Nephron progenitor cell (in vitro differentiated cells): ENCODE results near the gene CELA2A.

ENCODE experiments used
- DNase-seq: peaks from one replicate; pipeline ENCODE4 v3.0.0; 2021
- H3K27ac Mint-ChIP-seq: 2 replicates; pipeline ENCODE4 v1.8.0; 2021; ENCODE audit warnings: mild to moderate bottlenecking, moderate library complexity, mixed read lengths
- H3K27me3 Mint-ChIP-seq: 2 replicates; pipeline ENCODE4 v1.8.0; 2021; ENCODE audit warnings: mild to moderate bottlenecking, low read depth, mixed read lengths; ENCODE audit not compliant: poor library complexity
- H3K36me3 Mint-ChIP-seq: 2 replicates; pipeline ENCODE4 v1.8.0; 2021; ENCODE audit warnings: low read depth, mixed read lengths
- H3K4me1 Mint-ChIP-seq: 2 replicates; pipeline ENCODE4 v1.8.0; 2021; ENCODE audit warnings: mixed read lengths
- H3K4me3 Mint-ChIP-seq: 2 replicates; pipeline ENCODE4 v1.8.0; 2021; ENCODE audit warnings: mild to moderate bottlenecking, moderate library complexity, mixed read lengths
- H3K9me3 Mint-ChIP-seq: 2 replicates; pipeline ENCODE4 v1.8.0; 2021; ENCODE audit warnings: mild to moderate bottlenecking, moderate library complexity, mixed read lengths
- CTCF ChIP-seq: fragments of 200-600 bp; sonication (generic); IDR thresholded peaks from 2 replicates; pipeline ENCODE4 v1.5.0; 2021; ENCODE audit warnings: antibody characterized with exemption

CELA2A gene

GRCh38 chr1:15423355-15424077 is 33.0 kb upstream of the CELA2A start:
- H3K27ac Mint-ChIP-seq, result no peak overlapping the region
- peaks cover 12% of the 10 kb centered on the region for H3K9me3 Mint-ChIP-seq
- H3K36me3 Mint-ChIP-seq, result peaks cover 9% of the 10 kb centered on the region
- no peak overlapping the region for H3K4me3 Mint-ChIP-seq
- no peak for DNase-seq
- TF ChIP-seq CTCF, result no peak
- H3K4me1 Mint-ChIP-seq, result peaks cover 27% of the 10 kb centered on the region
- no peaks in the 10 kb centered on the region for H3K27me3 Mint-ChIP-seq

GRCh38 chr1:15424146-15424667 is 32.3 kb upstream of the CELA2A start:
- peaks cover 27% of the 10 kb centered on the region for H3K4me1 Mint-ChIP-seq
- no peak overlapping the region for H3K27ac Mint-ChIP-seq
- H3K4me3 Mint-ChIP-seq, result no peak overlapping the region
- H3K9me3 Mint-ChIP-seq, result peaks cover 12% of the 10 kb centered on the region
- no peak for TF ChIP-seq CTCF
- no peaks in the 10 kb centered on the region for H3K27me3 Mint-ChIP-seq
- H3K36me3 Mint-ChIP-seq, result peaks cover 9% of the 10 kb centered on the region
- DNase-seq, result no peak

- Mint-ChIP-seq H3K9me3 (peaks cover 12% of the 10 kb centered on the region), H3K36me3 (peaks cover 7% of the 10 kb centered on the region), H3K4me3 (no peak overlapping the region), H3K4me1 (peaks cover 27% of the 10 kb centered on the region), H3K27me3 (no peaks in the 10 kb centered on the region), H3K27ac (peak overlapping the region; percentile 81)
- TF ChIP-seq CTCF, result no peak
- no peak for DNase-seq
Measured at GRCh38 chr1:15424981-15425380, 31.6 kb upstream of the CELA2A start.

- Mint-ChIP-seq H3K36me3 (peaks cover 5% of the 10 kb centered on the region), H3K27me3 (no peaks in the 10 kb centered on the region), H3K4me3 (no peak overlapping the region), H3K9me3 (peaks cover 12% of the 10 kb centered on the region), H3K4me1 (peaks cover 27% of the 10 kb centered on the region), H3K27ac (no peak overlapping the region)
- DNase-seq, result no peak
- no peak for TF ChIP-seq CTCF
Measured at GRCh38 chr1:15425521-15425920, 31.0 kb upstream of the CELA2A start.

GRCh38 chr1:15425958-15426357 is 30.6 kb upstream of the CELA2A start:
- no peak overlapping the region for H3K4me3 Mint-ChIP-seq
- peak overlapping the region; percentile 71 for H3K27ac Mint-ChIP-seq
- peaks cover 9% of the 10 kb centered on the region for H3K9me3 Mint-ChIP-seq

More at GRCh38 chr1:15425958-15426357, 30.6 kb upstream of the CELA2A start:
- peaks cover 27% of the 10 kb centered on the region for H3K4me1 Mint-ChIP-seq
- H3K36me3 Mint-ChIP-seq, result peaks cover 2% of the 10 kb centered on the region
- no peak for TF ChIP-seq CTCF
- no peak for DNase-seq
- no peaks in the 10 kb centered on the region for H3K27me3 Mint-ChIP-seq
